Heart left ventricle (tissue), 13 donors: ENCODE data around the gene CEP112.

Experiments
- POLR2A ChIP-seq, 2 donors: fragments of 450-650 bp; IDR thresholded peaks; one replicate each; pipeline ENCODE4 v1.6.1; 2017; ENCODE audit warnings: antibody characterized with exemption in 2 of 2, mild to moderate bottlenecking in 2 of 2, moderate library complexity in 2 of 2
- TF ChIP-seq, protein P1 (sequence below), 12 donors: fragments of 200-600 bp; sonication (generic) in 4 of 12; IDR thresholded peaks; one replicate each; pipeline versions ENCODE4 v1.5.0 to v1.8.0; 2018 to 2022; ENCODE audit warnings: antibody characterized with exemption in 12 of 12, mild to moderate bottlenecking in 5 of 12
- donor health status: ischemic (EF 13 %, LVEDD 7.1; RV severe dilation, severe dysfunction).
- donor health status: DM: no; HTN: yes; CAD: no.
- donor health status: DM: no; HTN: no; CAD: no.
- donor health status: ischemic (EF 25% LVEDD 6.9; RV normal size, moderate dysfunction).
- donor health status: ischemic (EF 25% LVEDD 5.7; RV mildly dilated, moderate dysfunction).
- donor health status: ischemic (EF 35%, LVEDD 5.7; RV mildly dilated, moderate dysfunction).
- donor health status: nonischemic (EF 11% LVEDD 7.7; RV severe dilation, severe dysfunction).
- donor health status: DM: yes; HTN: yes; CAD: no.
- donor health status: PGD.
- donor health status: ischemic (EF 29% LVEDD 5.4; RV normal size, mild dysfunction).
- donor health status: nonischemic (EF 23%, LVEDD 6.1; RV moderate dilation, normal function).

DNA sequence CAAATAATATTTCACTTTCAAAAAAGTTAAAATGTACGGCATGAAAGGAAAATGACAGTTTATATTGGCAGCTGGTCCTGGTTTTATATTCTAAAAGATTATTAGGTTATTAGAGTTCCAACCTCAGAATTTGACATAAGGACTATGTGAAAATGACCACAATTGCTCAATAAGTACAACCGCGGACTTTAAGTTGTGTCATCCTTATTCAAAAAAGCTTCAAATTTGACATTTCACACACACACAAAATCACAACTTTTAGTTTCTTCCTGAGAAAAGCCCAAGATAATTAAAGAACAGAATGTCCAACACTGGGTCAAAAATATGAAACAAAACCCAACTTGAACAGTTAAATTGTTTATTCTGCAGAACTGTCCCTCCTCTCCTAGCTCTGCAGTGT lies 497.3 kb downstream of the CEP112 start:
- TF ChIP-seq POLR2A (IDR thresholded peaks at IDR 0.05): no peak
- TF ChIP-seq, protein P1, sequence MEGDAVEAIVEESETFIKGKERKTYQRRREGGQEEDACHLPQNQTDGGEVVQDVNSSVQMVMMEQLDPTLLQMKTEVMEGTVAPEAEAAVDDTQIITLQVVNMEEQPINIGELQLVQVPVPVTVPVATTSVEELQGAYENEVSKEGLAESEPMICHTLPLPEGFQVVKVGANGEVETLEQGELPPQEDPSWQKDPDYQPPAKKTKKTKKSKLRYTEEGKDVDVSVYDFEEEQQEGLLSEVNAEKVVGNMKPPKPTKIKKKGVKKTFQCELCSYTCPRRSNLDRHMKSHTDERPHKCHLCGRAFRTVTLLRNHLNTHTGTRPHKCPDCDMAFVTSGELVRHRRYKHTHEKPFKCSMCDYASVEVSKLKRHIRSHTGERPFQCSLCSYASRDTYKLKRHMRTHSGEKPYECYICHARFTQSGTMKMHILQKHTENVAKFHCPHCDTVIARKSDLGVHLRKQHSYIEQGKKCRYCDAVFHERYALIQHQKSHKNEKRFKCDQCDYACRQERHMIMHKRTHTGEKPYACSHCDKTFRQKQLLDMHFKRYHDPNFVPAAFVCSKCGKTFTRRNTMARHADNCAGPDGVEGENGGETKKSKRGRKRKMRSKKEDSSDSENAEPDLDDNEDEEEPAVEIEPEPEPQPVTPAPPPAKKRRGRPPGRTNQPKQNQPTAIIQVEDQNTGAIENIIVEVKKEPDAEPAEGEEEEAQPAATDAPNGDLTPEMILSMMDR (IDR thresholded peaks at IDR 0.05): no peak
